DMS79 (cell line): ENCODE results near the gene RPL22.

Source experiments
- DNase-seq: peaks from one replicate; lab custom pipeline; 2025; lab: John Stamatoyannopoulos, UW

Gene RPL22

DNA sequence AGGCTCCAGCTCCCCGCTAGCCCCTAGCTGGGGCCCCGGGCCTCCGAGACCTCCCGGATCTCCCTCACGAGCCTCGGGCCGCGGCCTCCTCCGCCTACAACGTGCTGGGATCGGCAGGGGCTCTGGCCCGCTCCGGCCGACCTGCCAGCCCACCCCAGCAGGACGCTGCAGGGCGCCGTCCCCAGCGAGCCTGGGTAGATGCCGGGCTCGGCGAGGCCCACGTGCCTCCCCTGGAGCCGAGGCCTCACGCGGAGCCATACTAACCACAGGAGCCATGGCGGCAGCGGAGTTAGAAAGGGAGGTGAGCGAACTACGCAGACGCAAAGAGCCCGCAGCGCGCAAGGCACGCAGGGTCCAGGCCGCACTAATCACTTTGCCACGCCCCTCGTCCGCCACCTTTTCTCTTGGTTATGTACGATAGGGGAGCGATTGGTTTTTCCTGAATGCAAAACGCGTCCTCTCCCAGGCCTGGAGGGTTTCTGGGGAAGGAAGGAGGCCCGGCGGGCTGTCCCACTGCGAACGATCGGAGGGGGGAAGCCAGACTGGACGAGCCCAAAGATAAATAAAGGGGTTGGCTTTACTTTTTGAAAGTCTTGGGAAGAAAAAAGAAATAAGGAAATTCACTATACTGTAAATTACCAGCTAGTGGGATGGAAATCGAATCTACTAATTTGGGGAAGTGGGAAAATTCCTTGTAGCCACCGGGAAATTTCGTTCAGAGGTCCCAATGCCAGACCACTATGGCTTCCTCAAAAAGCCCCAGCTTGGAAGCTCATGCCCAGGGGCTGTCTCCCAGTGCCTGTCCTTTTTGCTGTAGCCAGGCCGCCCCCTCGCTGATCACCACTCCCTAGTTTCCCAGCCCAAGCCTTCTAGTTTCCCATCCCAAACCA is at the start of gene RPL22:
Gene RPL22 (minus strand): TSS at position 298 of the 890 bp plus-strand sequence. CDS start 22 bp downstream, at position 276.
- DNase-seq: peak; percentile 99

GRCh38 chr1:6248161-6248776 is 48.9 kb upstream of the RPL22 start:
- DNase-seq: no peak

- no peak for DNase-seq
These were observed 48.3 kb upstream of the RPL22 start for GRCh38 chr1:6247651-6248050.

GRCh38 chr1:6246497-6247467 is 47.4 kb upstream of the RPL22 start:
- peak; percentile 81 for DNase-seq

DNA sequence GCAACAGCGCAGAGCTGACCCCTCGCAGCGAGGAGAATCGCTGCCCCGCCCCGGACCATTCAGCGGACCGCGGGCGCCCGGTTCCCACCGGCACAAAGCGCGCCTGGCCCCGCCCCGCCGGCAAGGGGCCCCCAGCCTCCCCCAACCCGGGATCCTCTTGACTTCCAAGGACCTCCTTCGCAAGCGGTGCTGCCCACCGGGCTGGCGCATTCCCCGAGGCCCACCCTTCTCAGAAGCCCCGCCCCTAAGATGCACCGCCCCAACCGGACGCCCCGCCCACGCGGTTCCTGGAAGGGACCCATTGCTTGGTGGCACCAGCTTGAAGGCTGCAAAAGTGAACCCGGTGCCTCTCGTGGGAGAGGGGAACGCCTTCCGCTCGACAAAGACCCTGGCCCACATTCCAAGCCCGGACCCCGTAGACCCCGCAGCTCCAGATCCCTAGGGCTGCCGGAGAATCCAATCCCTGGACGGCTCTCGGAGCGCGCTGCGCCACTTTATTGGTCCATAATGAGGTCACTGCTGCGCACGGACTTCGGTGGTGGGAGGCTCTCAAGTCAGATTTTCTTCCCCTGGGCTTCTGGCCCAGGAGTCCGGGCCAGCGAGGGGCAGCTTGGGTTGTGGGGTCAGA is 46.6 kb upstream of the RPL22 start:
- peak; percentile 84 for DNase-seq

- DNase-seq: peak; percentile 81
These were observed 45.9 kb upstream of the RPL22 start for GRCh38 chr1:6245086-6245868.

- DNase-seq: peak; percentile 76
These were observed 45.1 kb upstream of the RPL22 start for GRCh38 chr1:6244401-6245049.

DNA sequence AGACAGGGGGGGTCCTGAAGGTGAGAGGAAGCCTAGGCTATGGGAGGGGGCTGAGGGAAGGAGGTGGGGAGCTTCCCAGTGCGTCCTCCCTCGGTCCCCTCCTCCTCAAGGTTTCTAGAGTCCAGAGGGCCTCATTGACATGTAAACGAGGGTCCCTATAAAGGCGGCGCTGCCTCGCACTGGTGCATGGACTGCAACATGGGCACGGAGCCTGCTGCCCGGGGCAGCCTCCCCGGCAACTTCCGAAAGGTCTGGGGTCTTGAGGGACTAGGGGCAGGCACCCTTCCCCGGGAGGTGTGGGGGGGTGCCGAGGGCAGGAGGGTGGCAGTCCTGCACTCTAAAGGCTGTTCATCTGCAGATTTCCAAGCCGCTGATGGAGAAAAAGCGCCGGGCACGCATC is 44.6 kb upstream of the RPL22 start, which contains the start of gene HES3:
Gene HES3 (plus strand): TSS at position 187 of the 400 bp plus-strand sequence. CDS start 187 bp downstream, at position 374.
- no peak for DNase-seq

DNA sequence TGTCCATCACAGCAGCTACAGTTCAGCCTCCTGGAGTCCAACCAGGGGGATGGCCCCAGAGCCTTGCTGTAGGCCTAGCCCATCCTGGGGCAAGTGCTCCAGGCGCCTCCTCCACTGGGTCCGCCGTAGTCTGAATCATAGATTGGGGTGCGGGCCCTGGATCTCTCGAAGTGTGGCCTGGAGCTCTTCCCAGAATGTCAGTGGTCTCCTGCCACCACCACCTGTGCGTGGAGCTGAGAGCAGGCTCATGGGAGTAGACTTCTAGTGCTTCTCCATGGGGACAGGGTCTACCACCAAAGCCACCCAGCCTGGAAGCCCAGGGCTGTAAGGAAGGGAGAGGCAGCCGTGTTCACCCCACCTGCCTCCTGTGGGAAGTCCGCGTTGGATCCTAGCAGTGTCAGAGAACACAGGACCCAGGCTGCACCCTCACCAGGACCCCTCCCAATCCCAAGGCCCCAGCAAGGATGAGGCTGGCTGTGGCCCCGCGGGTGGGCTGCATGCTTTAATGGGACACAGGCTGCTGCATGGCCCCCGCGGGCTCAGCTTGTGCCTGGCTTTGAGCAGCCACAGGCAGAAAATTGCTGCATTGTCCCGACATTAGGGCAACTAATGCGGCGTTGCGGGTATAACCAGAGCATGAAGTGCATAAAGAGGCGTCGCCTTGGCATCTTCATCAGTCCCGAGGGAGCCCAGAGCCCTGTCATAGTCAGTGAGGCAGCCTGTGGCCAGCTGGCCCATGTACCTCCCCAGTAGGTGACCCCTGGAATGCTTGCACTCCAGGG is 43.8 kb upstream of the RPL22 start:
- no peak for DNase-seq

GRCh38 chr1:6241887-6242740 is 42.7 kb upstream of the RPL22 start:
- no peak for DNase-seq

DNA sequence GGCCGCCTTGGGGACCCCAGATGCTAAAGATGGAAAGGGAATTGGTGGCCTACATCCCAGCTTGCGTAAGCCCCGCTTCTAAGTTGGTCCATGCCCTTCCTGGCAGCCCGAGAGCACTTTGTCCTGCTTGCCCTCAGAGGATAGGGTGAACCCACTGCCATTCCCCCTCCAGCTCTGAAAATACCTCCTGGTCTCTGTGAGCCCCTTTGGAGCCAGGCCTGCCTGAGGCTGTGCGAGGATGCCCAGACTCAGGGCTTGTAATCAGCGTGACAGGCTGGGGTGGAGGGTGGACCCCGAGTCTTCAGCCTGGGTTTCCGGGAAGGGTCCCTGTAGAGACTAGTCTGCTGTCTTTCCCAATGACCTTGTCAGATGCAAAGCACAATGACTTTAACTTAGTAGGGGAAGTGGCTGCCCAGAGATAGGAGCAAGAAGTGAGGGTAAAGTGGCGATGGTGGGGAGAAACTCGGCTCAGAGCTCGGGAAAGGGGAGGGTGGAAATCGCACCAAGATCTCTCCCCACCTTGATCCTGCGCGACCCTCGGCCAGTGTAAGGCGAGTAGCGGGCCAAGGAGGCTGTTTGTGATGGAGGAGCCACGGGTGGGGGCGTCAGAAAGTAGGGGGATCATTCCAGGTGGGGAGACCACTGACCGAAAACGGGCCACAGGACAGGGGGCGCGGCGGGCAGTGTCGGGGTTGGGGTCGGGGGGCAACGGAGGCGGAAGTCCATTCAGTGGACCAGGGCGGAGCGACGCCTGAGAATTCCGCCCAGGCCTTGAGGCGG is 41.9 kb upstream of the RPL22 start:
- no peak for DNase-seq

DNA sequence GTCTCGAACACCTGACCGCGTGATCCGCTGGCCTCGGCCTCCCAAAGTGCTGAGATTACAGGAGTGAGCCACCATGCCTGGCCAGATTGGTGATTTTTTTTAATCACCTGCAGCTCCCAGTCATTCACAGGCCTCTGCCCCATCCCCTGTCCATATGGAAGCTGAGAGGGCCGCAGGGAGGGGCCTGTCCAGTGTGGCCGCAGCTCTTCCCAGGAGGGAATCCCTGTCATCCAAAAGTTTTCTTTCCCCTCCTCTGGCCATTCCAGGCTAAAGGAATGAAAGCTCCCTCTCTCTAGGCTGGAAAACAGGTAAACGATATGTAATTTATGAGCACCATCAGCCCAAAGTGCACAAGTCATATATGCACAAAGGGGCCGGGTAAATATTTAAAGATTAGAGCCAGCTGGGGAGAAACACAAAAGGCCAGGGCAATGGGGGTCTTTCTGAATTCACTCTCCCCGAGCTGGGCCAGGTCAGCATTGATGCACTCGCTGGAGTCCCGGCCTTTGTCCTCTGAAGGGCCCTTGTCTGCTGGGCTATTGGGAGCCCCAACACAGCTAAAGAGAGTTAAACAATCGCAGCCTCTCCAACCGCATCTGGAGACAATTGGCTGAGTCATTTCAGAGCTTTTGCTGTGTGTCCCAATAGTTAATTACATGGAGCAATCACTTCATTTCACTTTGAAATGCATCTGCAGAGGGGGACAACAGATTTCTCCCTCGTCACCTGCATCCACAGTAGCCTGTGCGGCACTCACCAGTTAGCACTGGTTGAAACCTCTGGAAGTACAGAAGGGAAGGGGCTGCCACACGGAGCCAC is 40.8 kb upstream of the RPL22 start:
- peak; percentile 21 for DNase-seq

DNA sequence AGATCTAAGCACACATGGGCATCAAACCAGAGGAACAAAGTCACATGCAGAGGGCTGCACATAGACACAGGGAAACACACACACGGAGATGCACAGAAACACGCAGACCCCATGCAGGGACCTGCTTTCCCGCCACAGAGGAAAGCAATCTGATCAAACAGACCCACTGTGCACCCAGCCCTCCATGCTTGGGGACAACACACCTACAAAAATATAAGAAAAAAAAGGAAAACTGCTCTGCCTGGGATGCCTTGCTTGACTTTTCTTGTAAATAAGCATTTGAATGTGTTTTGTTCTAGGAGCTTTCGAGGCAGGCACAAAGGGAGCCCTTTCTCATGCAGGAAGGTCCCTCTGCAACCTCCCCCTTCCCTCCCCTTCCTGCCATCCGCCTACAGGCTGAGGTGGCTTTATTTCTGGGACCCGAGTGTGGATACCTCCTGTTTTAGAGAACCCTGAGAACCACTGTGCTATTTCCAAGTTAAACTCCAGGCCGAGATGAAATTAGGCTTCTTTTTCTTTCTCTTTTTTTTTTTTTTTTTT is 39.9 kb upstream of the RPL22 start:
- DNase-seq: no peak

- no peak for DNase-seq
These were observed 37.7 kb upstream of the RPL22 start for GRCh38 chr1:6237093-6237492.

DNA sequence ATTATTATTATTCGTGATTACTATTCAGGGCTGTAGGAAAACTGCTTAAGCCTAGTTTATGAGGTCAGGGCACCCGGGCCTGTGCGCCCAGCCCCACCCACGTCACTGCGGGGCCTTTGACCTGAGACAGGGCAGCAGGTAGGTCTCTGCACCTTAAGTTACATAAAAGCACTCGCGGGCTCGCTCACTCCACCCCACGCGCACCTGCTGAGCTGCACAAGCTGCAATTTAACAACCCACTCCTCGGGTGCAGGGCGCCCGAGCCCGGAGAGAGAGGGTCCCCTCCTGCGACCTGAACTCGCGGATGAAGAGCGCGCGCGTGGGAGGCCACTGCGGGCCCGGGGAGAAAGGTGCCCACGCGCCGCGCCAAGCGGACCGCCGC is 35.9 kb upstream of the RPL22 start:
- DNase-seq: no peak

DNA sequence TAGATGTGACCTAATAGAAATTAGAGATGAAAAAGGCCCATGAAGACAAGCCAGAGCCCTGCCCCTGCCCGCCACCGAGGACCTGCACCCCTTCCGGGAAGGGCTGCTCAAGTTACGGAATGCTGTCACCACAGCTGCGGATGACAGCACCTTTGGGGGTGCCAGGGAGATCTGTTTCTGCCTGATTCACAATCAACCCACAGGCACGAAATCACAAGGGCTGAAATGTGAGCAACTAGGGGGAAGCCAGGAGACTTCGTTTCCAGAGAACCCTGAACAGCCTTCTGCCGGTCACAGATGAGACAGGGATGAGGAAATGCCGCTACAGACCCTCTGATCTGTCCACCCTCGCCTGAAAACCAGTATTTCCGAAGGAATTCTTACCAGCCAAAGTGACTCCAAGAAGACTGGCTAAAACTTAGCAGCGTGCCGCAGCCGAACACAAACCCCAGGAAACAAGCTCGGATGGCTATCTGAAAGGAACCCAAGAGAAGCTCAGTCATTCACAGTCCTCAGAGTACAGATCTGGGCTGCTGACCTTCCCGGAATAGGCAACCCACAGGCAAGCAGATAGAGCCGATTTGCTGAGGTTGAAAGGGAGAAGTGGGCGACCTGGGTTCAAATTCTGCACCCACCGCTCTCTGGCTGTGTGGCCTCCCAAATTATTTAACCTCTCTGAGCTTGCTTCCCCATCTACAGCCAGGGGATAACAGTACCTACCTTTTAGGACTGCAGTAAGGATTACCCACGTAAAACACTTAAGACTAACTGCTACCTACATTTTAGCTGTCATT is 35.3 kb upstream of the RPL22 start:
- no peak for DNase-seq
